HCT116 (cell line): ENCODE measurements around the gene ELFN1.

Experiments
- CEBPB ChIP-seq: IDR thresholded peaks from 2 replicates; pipeline ENCODE4 v1.6.1; 2012; ENCODE audit warnings: low read depth
- CTCF ChIP-seq, 3 experiments: fragments of 200-600 bp in 1 of 3; sonication (generic) in 1 of 3; IDR thresholded peaks in 2 of 3; conservative IDR thresholded peaks in 1 of 3; 2 replicates each; pipeline ENCODE4 v1.5.1; 2012 to 2017; ENCODE audit warnings: low read depth in 2 of 3, low read length in 2 of 3, antibody characterized with exemption in 1 of 3, borderline replicate concordance in 1 of 3, control low read depth in 1 of 3, mild to moderate bottlenecking in 1 of 3, mixed read lengths in 1 of 3, mixed run types in 1 of 3, moderate library complexity in 1 of 3; ENCODE audit not compliant: insufficient read depth in 1 of 3
- ELF1 ChIP-seq: IDR thresholded peaks from 2 replicates; pipeline ENCODE4 v1.6.1; 2012; ENCODE audit warnings: low read depth, borderline replicate concordance
- EZH2 ChIP-seq: fragments of 200-600 bp; sonication (generic); IDR thresholded peaks from 2 replicates; pipeline ENCODE4 v1.6.1; 2017; ENCODE audit warnings: antibody characterized with exemption, mixed run types
- FOSL1 ChIP-seq: IDR thresholded peaks from 2 replicates; pipeline ENCODE4 v1.6.1; 2012; ENCODE audit warnings: low read depth
- JUND ChIP-seq: IDR thresholded peaks from 2 replicates; pipeline ENCODE4 v1.6.1; 2012
- POLR2AphosphoS5 ChIP-seq: IDR thresholded peaks from 2 replicates; pipeline ENCODE4 v1.6.1; 2011; ENCODE audit warnings: mild to moderate bottlenecking, low read depth, low read length, moderate library complexity
- REST ChIP-seq: IDR thresholded peaks from 2 replicates; pipeline ENCODE4 v1.6.1; 2012; ENCODE audit warnings: low read depth

GRCh38 chr7:1646391-1646790, 23.7 kb upstream of the ELFN1 start:
- TF ChIP-seq POLR2AphosphoS5 (no peak), CEBPB (no peak), CTCF (IDR thresholded peaks at IDR 0.05 in 2 of 3, conservative IDR thresholded peaks at IDR 0.05 in 1 of 3; ENCODE audit: borderline replicate concordance in 1 of 3, insufficient read depth in 1 of 3, low read depth in 2 of 3, low read length in 2 of 3) (no peak), EZH2 (no peak), ELF1 (no peak), FOSL1 (no peak), JUND (no peak), REST (no peak)
